Measurements from ENCODE around the gene RGS3. TPM values are rescaled to one million over a fixed set of nuclear protein-coding genes. Genes with fewer than 3 reads are reported as not detected.

The RGS3 gene
- total and polyA plus RNA-seq, 2 donors (not counting 3 experiments of a cell fraction or from before 2014, with no cell fraction given), result 356 to 416 TPM

DNA sequence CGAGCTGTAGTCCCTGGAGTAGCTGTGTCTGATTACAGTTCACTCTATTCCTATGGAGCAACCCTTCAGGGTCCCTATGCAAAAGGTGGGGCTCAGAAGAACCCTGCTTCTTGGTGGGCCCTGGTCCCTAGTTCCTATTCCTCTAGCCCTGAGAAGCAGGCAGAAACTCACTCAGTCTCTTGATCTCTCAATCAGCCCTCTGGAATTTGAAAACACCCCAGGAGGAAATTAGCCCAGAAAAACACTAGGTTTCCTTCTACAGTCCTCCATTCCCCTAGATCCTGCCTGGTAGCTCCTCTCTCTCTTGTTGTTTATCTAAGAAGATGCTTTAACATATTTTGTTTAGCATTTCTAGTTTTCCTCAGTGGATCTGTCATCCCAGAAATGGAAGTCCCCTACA is 7.6 kb downstream of the RGS3 start:
- DNase-seq (ENCODE audit: low read depth, low spot score) (no peak), FAIRE-seq (no peak)
- Histone ChIP-seq H3K36me3 (ENCODE audit: control insufficient read depth in 2 of 2, extremely low read depth in 1 of 2, insufficient read depth in 2 of 2, low read length in 2 of 2) (no peaks in the 10 kb centered on the region), H3K27me3 (ENCODE audit: control insufficient read depth in 2 of 2, insufficient read depth in 2 of 2, low read length in 2 of 2) (no peaks in the 10 kb centered on the region), H2AFZ (ENCODE audit: low read depth, low read length) (no peak overlapping the region), H3K9me1 (replicated peaks; ENCODE audit: control insufficient read depth, extremely low read depth, insufficient read depth, low read length) (no peaks in the 10 kb centered on the region), H3K4me1 (ENCODE audit: control insufficient read depth, extremely low read depth, insufficient read depth, low read length) (no peaks in the 10 kb centered on the region), H3K79me2 (ENCODE audit: control insufficient read depth, insufficient read depth, low read length) (no peaks in the 10 kb centered on the region), H3K9me3 (replicated peaks; ENCODE audit: control insufficient read depth, insufficient read depth, low read length) (no peaks in the 10 kb centered on the region), H3K9ac (replicated peaks; ENCODE audit: extremely low read depth, insufficient read depth, low read length) (no peak overlapping the region), H3K4me3 (replicated peaks in 1 of 3; ENCODE audit: insufficient read depth in 1 of 3, low read depth in 1 of 3, low read length in 3 of 3) (no peak overlapping the region), H3K27ac (ENCODE audit: insufficient read depth, low read depth, low read length) (no peak overlapping the region), H3K4me2 (ENCODE audit: insufficient read depth, low read length) (no peak overlapping the region), H4K20me1 (replicated peaks; ENCODE audit: control insufficient read depth, extremely low read depth, insufficient read depth, low read length) (no peaks in the 10 kb centered on the region)
- ChIA-PET CTCF (interaction anchor here (0.8 to 1.3 kb wide), 5 partner anchors 16 to 55 kb away, joined by 3 to 4 read pairs (median 3); no protein-coding TSS in a partner anchor), POLR2A (interaction anchor here (0.7 to 0.9 kb wide), 2 partner anchors 13 to 16 kb away, joined by 3 read pairs; no protein-coding TSS in a partner anchor)
- TF ChIP-seq POLR2A (IDR thresholded peaks at IDR 0.05; ENCODE audit: low read depth, low read length) (no peak), EZH2 (IDR thresholded peaks at IDR 0.05; ENCODE audit: borderline replicate concordance, low read depth, low read length, severe bottlenecking) (no peak), FOS (IDR thresholded peaks at IDR 0.05; ENCODE audit: borderline replicate concordance, insufficient read depth, low read length) (no peak), MYC (IDR thresholded peaks at IDR 0.05; ENCODE audit: low read depth, low read length) (no peak), POLR2AphosphoS5 (IDR thresholded peaks at IDR 0.05; ENCODE audit: insufficient read depth, low read depth, low read length) (no peak), JUN (IDR thresholded peaks at IDR 0.05; ENCODE audit: borderline replicate concordance, insufficient read depth, insufficient read length, low read depth) (no peak), GATA2 (IDR thresholded peaks at IDR 0.05; ENCODE audit: insufficient read depth, insufficient read length, low read depth, low read length) (no peak)
- TF ChIP-seq, protein P1, sequence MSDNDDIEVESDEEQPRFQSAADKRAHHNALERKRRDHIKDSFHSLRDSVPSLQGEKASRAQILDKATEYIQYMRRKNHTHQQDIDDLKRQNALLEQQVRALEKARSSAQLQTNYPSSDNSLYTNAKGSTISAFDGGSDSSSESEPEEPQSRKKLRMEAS (IDR thresholded peaks at IDR 0.05; ENCODE audit: insufficient read depth, insufficient read length), result no peak
- TF ChIP-seq, protein P2, sequence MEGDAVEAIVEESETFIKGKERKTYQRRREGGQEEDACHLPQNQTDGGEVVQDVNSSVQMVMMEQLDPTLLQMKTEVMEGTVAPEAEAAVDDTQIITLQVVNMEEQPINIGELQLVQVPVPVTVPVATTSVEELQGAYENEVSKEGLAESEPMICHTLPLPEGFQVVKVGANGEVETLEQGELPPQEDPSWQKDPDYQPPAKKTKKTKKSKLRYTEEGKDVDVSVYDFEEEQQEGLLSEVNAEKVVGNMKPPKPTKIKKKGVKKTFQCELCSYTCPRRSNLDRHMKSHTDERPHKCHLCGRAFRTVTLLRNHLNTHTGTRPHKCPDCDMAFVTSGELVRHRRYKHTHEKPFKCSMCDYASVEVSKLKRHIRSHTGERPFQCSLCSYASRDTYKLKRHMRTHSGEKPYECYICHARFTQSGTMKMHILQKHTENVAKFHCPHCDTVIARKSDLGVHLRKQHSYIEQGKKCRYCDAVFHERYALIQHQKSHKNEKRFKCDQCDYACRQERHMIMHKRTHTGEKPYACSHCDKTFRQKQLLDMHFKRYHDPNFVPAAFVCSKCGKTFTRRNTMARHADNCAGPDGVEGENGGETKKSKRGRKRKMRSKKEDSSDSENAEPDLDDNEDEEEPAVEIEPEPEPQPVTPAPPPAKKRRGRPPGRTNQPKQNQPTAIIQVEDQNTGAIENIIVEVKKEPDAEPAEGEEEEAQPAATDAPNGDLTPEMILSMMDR (IDR thresholded peaks at IDR 0.05; ENCODE audit: extremely low read depth in 1 of 2, insufficient read depth in 1 of 2, low read depth in 1 of 2, low read length in 2 of 2), result no peak
- intact Hi-C loops (cut with micrococcal nuclease) (no loop called here), dilution Hi-C loops (cut with MboI; ENCODE audit: extremely low pct_ligation_motif_present, low sequenced_read_pairs) (no loop called here)
- BruUV-seq (replicated peaks), result no TSS peak
